Measurements from ENCODE around the gene CNTNAP2. TPM values are rescaled to one million over a fixed set of nuclear protein-coding genes. Genes with fewer than 3 reads are reported as not detected.

Gene CNTNAP2
- total RNA-seq, 4 donors from 2014 or later, result not detected

DNA sequence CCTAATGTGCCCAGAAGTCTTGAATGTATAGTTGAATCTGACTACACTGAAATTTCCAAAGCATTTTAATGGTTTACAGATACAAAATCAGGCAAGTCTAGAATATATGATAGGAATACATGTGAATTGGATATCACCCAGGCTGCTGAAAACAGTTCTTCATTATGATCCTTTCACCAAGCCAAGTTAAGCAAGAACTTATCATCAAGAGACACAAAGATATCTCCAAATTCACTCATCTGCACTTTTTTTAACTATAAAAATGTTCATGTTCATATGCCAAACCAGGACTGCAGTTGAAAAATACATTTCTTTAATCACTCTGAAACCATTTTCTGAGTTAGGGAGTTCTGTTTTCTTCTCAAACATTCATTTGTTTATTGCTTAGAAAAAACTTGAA lies 2061.4 kb downstream of the CNTNAP2 start:
- H3K27me3 ChIP-seq, result no peaks in the 10 kb centered on the region
- H3K4me1 ChIP-seq, result no peaks in the 10 kb centered on the region
- no peak overlapping the region for H3K27ac ChIP-seq
- DNase-seq (no peak), ATAC-seq (no peak)
- H3K4me3 ChIP-seq, result no peak overlapping the region
- no peak for TF ChIP-seq POLR2A (IDR thresholded peaks at IDR 0.05)
- TF ChIP-seq, protein P1, sequence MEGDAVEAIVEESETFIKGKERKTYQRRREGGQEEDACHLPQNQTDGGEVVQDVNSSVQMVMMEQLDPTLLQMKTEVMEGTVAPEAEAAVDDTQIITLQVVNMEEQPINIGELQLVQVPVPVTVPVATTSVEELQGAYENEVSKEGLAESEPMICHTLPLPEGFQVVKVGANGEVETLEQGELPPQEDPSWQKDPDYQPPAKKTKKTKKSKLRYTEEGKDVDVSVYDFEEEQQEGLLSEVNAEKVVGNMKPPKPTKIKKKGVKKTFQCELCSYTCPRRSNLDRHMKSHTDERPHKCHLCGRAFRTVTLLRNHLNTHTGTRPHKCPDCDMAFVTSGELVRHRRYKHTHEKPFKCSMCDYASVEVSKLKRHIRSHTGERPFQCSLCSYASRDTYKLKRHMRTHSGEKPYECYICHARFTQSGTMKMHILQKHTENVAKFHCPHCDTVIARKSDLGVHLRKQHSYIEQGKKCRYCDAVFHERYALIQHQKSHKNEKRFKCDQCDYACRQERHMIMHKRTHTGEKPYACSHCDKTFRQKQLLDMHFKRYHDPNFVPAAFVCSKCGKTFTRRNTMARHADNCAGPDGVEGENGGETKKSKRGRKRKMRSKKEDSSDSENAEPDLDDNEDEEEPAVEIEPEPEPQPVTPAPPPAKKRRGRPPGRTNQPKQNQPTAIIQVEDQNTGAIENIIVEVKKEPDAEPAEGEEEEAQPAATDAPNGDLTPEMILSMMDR (IDR thresholded peaks at IDR 0.05 in 4 of 5, conservative IDR thresholded peaks at IDR 0.05 in 1 of 5), result no peak
- no peaks in the 10 kb centered on the region for H3K36me3 ChIP-seq
- no peaks in the 10 kb centered on the region for H3K9me3 ChIP-seq
- in situ Hi-C loops (cut with MboI; ENCODE audit: low sequenced_read_pairs in 4 of 4), result no loop called here
- intact Hi-C loops (cut with DNase I; ENCODE audit: low total_unique reads), result no loop called here

- intact Hi-C loops (cut with DNase I; ENCODE audit: low total_unique reads), result no loop called here
Observed at GRCh38 chr7:148180075-148180474, 2063.5 kb downstream of the CNTNAP2 start.

GRCh38 chr7:148182264-148182663 lies 2065.7 kb downstream of the CNTNAP2 start:
- Histone ChIP-seq H3K27me3 (no peaks in the 10 kb centered on the region), H3K4me3 (no peak overlapping the region), H3K36me3 (no peaks in the 10 kb centered on the region), H3K4me1 (no peaks in the 10 kb centered on the region), H3K27ac (no peak overlapping the region), H3K9me3 (no peaks in the 10 kb centered on the region)
- DNase-seq (no peak), ATAC-seq (no peak)
- TF ChIP-seq, protein P1 (IDR thresholded peaks at IDR 0.05 in 4 of 5, conservative IDR thresholded peaks at IDR 0.05 in 1 of 5), result no peak
- no peak for TF ChIP-seq POLR2A (IDR thresholded peaks at IDR 0.05)
- intact Hi-C loops (cut with DNase I; ENCODE audit: low total_unique reads) (no loop called here), in situ Hi-C loops (cut with MboI; ENCODE audit: low sequenced_read_pairs in 4 of 4) (no loop called here)

More at GRCh38 chr7:148180075-148180474, 2063.5 kb downstream of the CNTNAP2 start:
- no peaks in the 10 kb centered on the region for H3K36me3 ChIP-seq
- DNase-seq (no peak), ATAC-seq (no peak)
- H3K27ac ChIP-seq, result no peak overlapping the region
- H3K4me3 ChIP-seq, result no peak overlapping the region
- TF ChIP-seq POLR2A (IDR thresholded peaks at IDR 0.05), result no peak
- in situ Hi-C loops (cut with MboI; ENCODE audit: low sequenced_read_pairs in 4 of 4), result no loop called here
- no peaks in the 10 kb centered on the region for H3K27me3 ChIP-seq
- no peaks in the 10 kb centered on the region for H3K9me3 ChIP-seq
- H3K4me1 ChIP-seq, result no peaks in the 10 kb centered on the region

- Histone ChIP-seq H3K4me1 (no peaks in the 10 kb centered on the region), H3K27me3 (no peaks in the 10 kb centered on the region), H3K27ac (no peak overlapping the region), H3K4me3 (no peak overlapping the region), H3K36me3 (no peaks in the 10 kb centered on the region), H3K9me3 (no peaks in the 10 kb centered on the region)
- TF ChIP-seq POLR2A (IDR thresholded peaks at IDR 0.05), result no peak
- TF ChIP-seq, protein P1 (IDR thresholded peaks at IDR 0.05 in 4 of 5, conservative IDR thresholded peaks at IDR 0.05 in 1 of 5), result no peak
- DNase-seq (no peak), ATAC-seq (no peak)
- in situ Hi-C loops (cut with MboI; ENCODE audit: low sequenced_read_pairs in 4 of 4) (no loop called here), intact Hi-C loops (cut with DNase I; ENCODE audit: low total_unique reads) (no loop called here)
Observed at GRCh38 chr7:148185041-148185440, 2068.4 kb downstream of the CNTNAP2 start.

GRCh38 chr7:148187471-148187870 lies 2070.9 kb downstream of the CNTNAP2 start:
- H3K27me3 ChIP-seq, result no peaks in the 10 kb centered on the region
- no peak overlapping the region for H3K4me3 ChIP-seq
- intact Hi-C loops (cut with DNase I; ENCODE audit: low total_unique reads) (no loop called here), in situ Hi-C loops (cut with MboI; ENCODE audit: low sequenced_read_pairs in 4 of 4) (no loop called here)
- H3K4me1 ChIP-seq, result no peaks in the 10 kb centered on the region
- ATAC-seq (no peak), DNase-seq (no peak)
- no peaks in the 10 kb centered on the region for H3K36me3 ChIP-seq
- H3K27ac ChIP-seq, result no peak overlapping the region
- TF ChIP-seq, protein P1 (IDR thresholded peaks at IDR 0.05 in 4 of 5, conservative IDR thresholded peaks at IDR 0.05 in 1 of 5), result no peak
- no peak for TF ChIP-seq POLR2A (IDR thresholded peaks at IDR 0.05)
- no peaks in the 10 kb centered on the region for H3K9me3 ChIP-seq

Data from gastrocnemius medialis (tissue), 4 donors.